Amniotic stem cell (primary cell): ENCODE data around the gene SNX25.
"Not testable (repeated sequence)": the region's sequence is repeated elsewhere in the genome, so short reads cannot be mapped to it uniquely, and the experiment has no call there.

Experiments
- DNase-seq: peaks from one replicate; lab custom pipeline; 2025; lab: John Stamatoyannopoulos, UW

The SNX25 gene

DNA sequence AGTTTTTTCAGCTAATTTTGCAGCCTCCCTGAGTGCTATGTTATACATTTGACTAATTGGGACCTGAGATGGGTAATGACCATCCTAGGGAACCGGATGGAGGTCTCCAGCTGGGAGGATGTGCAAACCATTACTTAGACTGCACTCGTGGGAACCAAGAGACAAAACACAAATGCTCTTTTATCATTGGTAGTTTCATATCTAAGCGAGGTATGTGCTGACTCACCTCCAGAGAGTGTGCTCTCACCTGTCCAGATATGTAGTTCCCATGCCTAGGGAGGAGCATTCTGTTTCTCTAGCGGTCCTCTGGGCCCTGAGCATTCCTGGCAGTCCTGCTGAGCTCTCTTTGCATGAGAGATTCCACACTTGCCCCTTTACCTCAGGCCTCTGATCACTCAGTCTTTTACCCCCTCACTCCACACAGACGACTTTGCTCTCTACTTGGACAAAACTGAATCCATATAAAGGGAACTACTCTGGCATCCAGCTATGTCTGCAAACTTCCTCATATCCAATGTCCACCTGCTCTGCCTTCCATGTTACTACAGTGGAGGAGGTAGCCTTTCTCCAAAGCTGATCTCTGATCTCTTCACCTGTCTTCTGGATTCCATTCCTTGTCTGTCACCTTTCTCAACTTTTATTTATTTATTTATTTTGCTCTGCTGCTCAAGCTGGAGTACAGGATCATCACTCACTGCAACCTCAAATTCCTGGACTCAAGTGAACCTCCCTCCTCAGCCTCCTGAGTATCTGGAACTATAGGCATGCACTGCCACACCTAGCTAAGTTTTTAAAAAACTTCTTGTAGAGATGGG is 97.9 kb downstream of the SNX25 start:
- DNase-seq, result no peak

GRCh38 chr4:185309770-185310169 is 100.4 kb downstream of the SNX25 start:
- DNase-seq, result no peak

GRCh38 chr4:185311113-185311888 is 101.9 kb downstream of the SNX25 start:
- no peak for DNase-seq

DNA sequence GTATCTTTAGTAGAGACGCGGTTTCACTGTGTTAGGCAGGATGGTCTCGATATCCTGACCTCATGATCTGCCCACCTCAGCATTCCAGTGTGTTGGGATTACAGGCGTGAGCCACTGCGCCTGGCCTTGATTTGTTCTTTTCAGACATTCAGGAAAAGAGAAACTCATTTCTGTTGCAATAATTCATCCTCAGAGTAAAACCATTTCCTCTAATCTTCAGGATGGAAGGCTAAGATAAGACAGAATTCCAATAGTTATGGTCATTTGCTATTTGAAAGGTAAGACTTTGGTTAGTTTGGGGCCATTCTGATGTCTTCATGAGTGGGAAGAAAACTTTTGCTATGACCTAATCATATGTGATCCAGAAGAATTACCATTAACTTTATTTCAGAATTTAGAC is 103.3 kb downstream of the SNX25 start:
- DNase-seq, result no peak

GRCh38 chr4:185317462-185317861 is 108.1 kb downstream of the SNX25 start:
- not testable (repeated sequence) for DNase-seq

GRCh38 chr4:185317880-185318279 is 108.5 kb downstream of the SNX25 start:
- no peak for DNase-seq

DNA sequence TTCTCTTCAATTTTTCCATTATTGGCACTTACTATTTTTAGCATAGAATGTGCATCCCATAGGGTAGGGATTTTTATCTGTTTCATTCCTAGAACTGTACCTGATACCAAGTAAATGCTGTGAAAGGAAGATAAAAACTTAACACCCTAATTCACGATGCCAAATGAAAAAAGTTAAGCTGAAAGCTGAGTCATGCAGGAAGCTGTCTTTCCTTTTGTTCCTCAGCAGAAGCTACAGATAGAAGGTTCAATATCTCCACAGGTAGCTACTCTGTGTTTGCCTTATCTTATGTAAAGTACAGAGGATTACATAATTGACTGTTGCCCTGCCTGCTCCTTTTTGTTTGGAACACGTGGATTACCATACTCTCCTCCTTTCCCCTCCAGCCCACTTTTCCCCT is 109.3 kb downstream of the SNX25 start:
- no peak for DNase-seq

DNA sequence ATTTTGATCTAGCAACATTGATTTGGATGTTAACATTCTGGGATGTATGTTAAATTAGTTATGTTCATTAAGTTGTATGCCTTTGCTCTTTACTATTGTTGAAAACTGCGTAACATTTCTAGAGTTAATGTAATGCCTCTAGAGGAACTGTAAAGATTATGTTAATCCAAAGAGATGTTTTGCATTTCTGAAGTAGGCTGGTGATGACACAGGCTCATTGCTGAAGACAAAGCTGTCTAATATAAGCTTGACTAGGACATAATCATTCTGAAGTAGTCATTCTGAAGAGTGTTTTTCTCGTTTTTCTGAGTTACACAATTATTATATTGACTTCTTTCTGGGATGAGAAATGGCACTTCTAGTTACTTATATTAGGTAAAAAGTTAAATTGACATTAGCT is 113.4 kb downstream of the SNX25 start:
- DNase-seq, result no peak

GRCh38 chr4:185323606-185324005 is 114.2 kb downstream of the SNX25 start:
- no peak for DNase-seq

- not testable (repeated sequence) for DNase-seq
Measured at GRCh38 chr4:185324361-185324760, 115.0 kb downstream of the SNX25 start.

DNA sequence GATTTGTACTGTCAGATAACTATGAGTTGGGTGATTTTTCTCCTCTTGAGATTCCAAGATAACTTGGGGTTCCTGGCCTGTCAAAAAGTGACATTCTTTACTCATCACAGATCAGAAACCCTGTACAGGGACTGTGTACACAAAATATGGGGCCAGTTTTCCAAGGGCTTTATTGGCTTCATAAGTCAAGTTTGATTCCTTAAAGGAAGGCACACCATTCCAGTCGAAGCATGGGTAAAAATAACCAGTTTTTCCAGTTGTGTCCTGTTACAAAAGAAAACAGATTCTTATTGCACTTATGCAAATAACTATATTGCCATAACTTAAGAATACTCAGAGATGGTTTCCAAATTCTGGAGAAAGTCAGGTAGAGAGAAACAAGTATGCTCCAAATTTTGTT is 116.3 kb downstream of the SNX25 start:
- not testable (repeated sequence) for DNase-seq

GRCh38 chr4:185328586-185328985 is 119.2 kb downstream of the SNX25 start:
- DNase-seq, result no peak

DNA sequence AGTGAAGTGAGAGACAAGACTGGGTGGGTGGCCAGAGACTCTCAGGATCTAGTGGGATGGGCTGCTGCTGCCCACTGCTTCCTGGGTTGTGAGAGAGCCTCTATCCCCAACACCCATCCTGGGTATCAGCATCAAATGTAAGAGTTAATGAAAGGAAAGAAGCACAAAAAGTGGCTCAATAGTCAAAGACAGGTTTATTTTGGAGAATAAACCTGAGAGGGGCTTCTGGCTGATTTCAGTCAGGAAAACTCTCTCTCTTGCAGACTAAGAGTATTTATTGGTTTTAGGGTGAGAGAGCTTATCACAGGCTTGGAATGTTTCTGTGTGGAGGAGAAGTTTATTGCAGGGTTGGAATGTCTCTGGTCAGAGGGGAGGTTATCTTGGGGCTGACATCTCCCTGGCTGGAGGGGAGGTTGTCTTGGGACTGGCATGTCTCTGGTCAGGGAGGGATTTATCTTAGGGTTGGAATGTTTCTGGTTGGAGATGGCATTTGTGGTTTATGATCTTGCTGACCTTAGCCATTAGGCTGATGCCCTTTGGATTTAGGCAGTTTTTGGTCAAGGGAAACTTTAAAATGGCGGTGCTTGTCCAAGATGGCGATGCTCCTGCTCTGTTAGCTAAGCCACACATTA is 120.6 kb downstream of the SNX25 start:
- DNase-seq, result not testable (repeated sequence)

- no peak for DNase-seq
Measured at GRCh38 chr4:185332575-185333464, 123.4 kb downstream of the SNX25 start.

- no peak for DNase-seq
Measured at GRCh38 chr4:185334326-185334725, 124.9 kb downstream of the SNX25 start.

DNA sequence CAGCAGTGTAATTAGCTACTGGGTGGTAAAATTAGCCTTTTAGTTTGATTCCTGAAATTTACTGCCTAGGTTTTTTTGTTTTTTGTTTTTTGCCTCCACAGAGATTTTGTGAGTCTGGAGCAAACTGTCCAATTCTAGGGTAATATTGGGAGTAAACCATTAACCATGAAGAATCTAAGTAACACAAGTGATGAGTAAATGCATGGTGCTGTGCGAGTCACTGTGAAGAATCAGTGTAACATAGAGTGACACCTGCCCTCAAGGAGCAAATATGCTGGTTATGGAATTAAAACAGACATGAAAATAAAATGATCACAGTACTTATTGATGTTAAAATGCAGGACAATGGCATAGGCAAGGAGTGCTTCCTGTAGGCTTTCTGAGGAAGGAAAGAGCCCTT is 126.2 kb downstream of the SNX25 start:
- no peak for DNase-seq

- no peak for DNase-seq
Measured at GRCh38 chr4:185339941-185340340, 130.5 kb downstream of the SNX25 start.

DNA sequence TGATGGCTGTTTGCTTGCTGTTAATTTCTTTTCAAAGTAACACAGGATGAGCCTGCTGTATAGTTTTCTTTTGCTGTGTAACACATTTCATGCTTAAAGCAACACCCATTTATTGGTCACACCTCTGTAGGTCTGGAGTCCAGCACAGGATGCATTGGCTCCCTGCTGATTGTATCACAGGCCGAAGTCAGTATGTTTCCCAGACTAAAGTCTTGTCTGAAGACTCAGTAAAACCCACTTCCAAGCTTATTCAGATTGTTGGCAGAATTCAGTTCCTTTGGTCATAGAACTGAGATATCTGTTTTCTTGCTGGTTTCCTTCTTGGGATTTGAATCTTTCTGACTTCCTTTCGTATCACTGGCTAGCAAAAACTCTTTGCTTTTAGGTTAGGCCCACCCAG is 132.0 kb downstream of the SNX25 start:
- DNase-seq, result no peak

- no peak for DNase-seq
Measured at GRCh38 chr4:185341841-185342240, 132.4 kb downstream of the SNX25 start.

DNA sequence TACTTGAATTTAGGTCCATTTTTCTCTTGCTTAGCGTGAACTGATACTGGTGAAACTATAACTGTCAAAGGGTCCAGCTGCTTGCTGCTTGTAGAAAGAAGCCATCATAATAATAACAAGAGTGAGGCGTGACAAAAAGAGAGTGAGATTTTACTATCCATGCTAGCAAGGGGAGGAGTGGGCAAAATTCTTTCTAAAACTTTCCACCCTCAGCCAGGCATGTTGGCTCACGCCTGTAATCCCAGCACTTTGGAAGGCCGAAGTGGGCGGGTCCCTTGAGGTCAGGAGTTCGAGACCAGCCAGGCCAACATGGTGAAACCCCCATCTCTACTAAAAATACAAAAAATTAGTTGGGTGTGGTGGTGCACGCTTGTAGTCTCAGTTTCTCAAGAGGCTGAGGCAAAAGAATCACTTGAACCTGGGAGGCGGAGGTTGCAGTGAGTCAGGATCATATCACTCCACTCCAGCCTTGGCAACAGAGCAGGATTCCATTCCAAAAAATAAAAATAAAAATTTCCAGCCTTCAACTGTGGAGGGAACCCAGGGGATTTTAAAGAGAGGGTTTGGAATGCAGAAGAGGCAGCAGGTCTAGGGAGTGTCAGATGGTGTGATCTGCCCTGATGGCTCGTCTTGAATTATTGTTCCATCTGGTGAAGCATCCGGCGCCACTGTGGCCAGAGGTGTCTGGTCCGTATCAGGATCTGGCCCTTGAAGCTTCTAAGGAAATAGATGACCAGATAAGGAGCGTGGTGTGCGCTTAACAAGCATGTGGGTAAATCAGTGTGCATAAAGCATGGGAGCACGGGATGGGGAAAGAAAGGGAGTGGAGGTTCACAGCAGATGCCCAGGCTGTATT is 134.6 kb downstream of the SNX25 start:
- DNase-seq, result no peak
